NAMALWA (cell line): ENCODE data around the gene HDAC4.

ENCODE experiments used
- DNase-seq: peaks from one replicate; pipeline ENCODE4 v3.0.0-alpha.2; 2015; ENCODE audit warnings: low spot score

Gene HDAC4

DNA sequence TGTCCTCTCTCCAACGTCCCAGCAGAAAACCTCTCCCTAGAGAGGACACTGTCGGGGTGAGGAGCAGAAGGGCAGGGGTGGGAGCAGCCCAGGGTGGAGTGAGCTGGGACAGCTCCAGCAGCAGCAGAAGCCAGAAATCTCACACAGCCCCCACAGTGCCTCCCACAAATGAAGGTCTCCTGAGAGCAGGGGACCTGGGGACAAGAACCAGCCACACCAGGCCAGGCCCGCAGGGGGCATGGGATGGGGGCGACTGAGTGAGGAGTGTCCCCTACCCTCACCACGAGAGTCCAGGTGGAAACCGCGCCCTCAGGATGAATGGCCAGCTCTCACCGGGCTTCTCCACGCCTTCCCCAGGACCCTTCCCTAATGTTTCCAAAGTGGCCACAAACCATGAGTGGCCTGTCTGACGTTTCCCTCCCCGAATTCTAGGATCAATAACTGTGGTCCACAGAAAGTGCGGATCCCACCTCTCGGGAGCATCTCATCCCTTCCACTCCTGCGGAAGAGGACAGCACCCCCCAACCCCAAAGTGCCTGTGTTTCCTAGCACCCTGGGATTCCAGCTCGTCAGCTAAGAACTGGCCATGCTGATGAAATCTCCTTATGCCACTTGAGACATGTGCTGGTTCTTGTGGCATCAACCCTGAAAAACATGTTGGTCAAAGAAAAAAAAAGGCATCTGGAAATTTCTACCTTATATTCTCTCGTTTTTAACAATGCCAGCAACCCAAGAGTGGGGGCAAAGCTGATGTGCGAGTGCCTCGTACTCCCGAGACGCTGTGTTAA lies 121.1 kb downstream of the HDAC4 start:
- DNase-seq, result no peak

DNA sequence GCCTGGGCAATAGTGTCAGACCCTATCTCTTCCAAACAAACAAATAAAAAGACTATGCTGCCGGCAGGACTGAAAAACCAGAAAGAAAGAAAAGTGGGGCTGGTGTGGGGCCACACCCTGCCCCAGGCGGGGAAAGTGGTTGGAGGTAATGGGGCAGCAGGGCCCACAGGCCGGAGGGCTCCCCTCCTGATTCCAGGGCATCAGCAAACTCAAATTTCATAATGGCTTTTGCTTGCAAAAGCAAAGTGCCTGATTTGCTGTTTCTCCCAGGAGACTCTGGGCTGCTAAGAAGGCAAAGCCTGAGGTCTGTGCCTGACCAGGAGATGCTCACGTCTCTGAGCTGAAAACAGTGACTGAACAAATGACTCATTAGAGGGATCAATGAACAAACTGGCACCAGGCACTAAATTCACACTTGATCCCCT lies 121.9 kb downstream of the HDAC4 start:
- DNase-seq, result no peak

DNA sequence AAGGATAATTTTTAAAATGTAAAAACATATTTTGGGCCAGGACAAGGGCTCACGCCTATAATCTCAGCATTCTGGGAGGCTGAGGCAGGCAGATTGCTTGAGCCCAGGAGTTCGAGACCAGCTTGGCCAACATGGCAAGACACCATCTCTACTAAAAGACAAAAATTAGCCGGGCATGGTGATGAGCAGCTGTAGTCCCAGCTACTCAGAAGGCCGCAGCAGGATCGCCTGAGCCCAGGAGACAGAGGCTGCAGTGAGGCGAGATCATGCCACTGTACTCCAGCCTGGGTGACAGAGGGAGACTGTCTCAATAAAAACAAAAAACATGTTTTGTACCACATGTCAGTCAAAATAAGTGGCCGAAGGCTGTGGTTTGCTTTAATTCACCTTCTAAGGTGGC lies 122.5 kb downstream of the HDAC4 start:
- DNase-seq, result no peak

DNA sequence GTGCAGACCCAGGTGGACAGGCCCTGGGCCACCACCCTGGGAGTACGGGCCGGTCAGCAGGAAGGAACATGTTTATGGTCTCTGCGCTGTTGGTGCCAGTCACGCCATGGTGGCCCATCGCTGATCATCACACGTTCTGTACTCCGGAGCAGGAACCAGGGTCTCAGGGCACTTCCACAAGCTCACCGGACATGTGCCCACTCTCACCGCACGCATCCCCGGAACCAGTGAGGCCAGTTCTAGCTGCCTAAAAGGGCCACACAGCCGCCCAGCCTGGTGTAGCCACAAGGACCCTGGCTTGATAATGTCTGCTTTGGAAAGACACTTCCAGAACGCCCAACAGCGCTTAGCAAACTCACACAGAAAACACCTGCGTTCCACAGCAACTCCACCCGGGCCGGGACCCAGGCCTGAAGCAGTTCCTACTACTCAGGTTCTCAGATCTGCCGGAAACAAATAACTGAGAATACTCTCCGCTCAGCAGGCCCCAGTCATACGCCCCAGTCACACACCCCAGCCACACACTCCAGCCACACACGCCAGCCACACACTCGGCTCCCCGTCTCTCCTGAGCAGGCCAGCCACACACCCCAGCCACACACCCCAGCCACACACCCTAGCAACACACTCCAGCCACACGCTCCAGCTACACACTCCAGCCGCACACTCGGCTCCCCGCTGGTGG lies 123.3 kb downstream of the HDAC4 start:
- no peak for DNase-seq

GRCh38 chr2:239276851-239277250 lies 124.0 kb downstream of the HDAC4 start:
- DNase-seq, result no peak

DNA sequence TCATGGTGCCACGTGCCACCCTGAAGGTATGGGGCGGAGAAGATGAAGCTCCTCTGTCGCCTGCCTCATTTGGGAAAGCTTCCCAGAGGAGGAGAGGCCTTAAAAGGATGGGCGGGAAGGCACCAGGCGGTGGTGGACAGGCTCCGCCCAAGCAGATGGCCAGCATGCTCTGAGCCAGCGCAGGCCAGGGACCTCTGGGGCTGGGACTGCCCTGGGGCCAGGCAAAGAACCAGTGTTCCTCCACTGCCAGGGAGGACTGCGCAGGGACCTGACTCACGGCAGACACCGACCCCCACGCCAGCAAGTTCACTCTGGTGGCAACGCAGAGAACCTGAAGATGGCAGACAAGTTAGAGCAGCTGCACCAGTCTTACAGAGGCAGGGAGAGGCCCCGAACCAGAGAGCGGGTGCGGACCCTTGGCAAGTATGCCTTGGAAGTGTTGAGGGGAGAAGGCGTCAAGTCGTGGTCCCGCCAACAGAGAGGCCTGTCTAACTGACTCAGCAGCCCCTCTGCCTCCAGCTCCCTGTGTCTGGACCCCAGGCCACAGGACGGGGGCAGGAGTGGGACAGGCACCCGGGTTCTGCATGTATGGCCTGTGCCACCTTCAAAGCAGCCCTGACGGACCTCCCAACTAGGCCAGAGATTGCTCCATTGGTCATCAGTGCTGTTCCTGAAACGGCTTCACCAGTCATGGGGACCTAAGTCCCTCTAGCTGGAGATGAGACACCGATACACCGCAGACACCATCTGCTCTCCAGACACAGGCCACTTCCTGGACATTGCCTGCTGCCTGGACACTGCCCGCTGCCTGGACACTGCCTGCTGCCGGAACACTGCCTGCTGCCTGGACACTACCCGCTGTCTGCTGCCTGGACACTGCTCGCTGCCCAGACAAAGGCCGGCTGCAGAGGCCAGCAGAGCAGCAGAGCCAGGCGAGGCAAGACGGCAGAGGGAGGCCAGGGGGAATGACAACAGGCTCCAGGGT lies 124.7 kb downstream of the HDAC4 start:
- DNase-seq, result no peak

DNA sequence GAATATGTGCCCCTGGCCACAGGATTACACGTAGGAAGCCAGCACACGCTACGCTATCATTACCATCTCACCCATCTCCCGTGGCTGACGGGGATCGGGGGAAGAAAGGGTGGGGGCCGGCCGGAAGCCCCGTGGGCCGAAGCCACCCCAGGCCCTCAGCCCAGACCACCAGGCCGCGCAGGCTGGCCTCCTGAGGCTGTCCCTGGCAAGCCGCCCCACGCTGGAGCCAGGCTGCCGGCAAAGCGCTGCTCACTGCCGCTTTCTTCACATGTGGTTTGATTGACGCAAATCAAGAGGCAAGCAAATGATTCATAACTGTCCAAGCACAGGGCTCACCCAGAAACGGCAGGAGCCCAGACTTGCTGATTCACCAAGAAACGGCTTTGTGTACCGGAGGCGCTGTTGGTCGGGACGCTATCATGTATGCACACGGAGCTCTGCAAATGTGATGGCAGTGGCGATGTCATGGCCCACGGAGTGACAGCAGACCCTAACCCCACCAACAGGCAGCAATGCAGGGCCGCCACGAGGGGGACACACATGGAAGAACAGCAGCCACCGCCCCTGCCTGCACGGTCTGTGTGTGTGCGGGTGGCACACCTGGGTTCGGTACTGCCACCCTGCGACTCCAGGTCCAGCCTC lies 125.7 kb downstream of the HDAC4 start:
- no peak for DNase-seq

DNA sequence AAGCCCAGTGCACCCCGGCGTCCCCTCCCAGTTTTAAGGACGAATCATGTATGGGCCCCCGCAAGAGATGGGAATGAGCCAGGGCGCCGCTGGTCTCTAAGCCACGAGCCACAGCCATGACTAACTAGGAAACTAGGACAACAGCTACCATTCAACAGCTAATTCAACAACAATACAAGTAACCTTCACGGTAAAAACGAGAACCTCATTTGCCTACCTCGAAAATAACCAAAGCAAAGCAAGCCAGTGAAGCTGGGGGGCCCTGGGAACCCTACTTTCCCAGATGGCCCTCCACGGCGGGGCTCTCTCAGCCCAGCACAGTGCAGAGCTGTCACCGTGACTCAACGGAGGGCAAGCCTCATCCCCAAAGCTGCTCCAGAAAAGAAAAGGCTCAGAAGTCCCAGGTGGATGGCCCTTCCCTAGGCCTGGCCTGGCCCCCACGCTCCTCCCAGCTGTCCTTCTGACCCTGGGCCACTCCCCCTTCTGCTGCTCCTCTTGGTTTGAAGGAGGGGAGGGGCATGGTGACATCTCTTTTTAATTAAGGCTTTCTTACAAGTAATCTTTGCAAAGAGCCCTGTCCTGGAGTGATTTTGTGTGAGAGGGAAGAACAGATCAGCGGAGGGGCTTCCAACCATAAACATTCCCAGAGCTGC lies 126.3 kb downstream of the HDAC4 start:
- no peak for DNase-seq

GRCh38 chr2:239273280-239274234 lies 127.3 kb downstream of the HDAC4 start:
- no peak for DNase-seq

GRCh38 chr2:239272626-239273025 lies 128.2 kb downstream of the HDAC4 start:
- DNase-seq, result no peak

DNA sequence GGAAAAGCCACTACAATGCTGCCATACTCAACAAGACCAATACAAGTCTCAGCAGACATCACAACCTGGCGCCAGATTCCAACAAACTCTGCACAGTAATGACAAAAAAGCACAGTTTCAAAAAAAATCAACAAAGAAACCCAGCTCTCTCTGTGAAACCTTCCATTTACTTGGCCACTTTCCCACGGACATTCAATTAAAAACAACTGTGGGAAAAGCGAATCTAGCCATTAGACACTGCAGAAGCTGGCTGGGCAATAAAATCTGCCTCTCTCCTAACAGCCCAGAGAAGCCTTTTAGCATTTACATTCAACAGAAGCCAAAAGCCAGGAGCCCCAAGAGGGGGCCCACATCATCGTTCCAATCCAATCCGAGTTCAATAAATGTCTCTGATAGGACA lies 128.9 kb downstream of the HDAC4 start:
- no peak for DNase-seq

GRCh38 chr2:239271471-239271870 lies 129.3 kb downstream of the HDAC4 start:
- DNase-seq, result no peak

GRCh38 chr2:239269916-239270315 lies 130.9 kb downstream of the HDAC4 start:
- DNase-seq, result no peak

DNA sequence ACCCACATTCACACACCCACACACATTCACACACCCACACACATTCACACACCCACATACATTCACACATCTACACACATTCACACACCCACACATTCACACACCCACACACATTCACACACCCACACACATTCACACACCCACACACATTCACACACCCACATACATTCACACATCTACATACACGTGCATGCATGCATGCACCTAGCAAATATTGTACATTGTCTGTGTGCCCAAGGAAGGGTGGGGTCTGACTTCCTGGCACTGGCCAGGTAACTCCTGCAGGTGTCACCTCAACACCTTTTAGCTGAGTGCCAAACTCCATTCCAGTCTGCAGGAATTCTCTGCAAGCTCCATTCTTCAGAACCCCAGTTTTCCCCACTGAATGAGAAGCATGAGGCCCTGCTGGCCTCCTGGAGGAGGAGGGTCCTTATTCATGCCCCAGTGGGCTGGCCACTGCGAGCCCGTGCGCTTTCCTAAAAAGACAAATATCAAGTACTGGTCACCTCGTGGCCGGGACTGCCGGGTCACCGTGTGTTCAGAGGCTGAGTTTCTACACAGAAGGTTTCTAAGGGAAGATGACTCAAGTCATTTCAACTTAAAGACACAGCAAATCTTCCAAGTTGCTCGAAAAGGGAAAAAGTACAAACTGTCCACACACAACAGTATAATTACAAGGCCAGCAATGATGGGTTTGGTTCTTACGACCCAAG lies 131.5 kb downstream of the HDAC4 start:
- DNase-seq, result no peak

DNA sequence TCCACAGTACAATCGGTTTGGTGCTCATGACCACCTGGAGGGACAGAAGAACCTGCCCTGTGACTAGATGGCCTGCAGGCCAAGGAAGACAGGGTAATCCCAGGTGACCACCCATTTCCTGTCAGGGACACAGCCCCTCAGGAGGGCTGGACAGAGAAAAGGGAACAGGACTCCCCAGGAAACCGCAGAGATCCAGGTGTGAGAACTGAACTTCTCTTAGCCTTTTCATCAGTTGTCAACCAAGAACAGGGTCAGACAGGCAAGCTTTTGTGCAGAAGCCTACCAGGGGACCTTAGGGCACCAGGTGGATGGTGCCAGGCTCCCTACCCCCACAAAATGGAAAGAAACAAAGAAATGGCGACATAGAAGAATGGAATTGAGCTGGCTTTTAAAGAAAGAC lies 132.3 kb downstream of the HDAC4 start:
- no peak for DNase-seq

DNA sequence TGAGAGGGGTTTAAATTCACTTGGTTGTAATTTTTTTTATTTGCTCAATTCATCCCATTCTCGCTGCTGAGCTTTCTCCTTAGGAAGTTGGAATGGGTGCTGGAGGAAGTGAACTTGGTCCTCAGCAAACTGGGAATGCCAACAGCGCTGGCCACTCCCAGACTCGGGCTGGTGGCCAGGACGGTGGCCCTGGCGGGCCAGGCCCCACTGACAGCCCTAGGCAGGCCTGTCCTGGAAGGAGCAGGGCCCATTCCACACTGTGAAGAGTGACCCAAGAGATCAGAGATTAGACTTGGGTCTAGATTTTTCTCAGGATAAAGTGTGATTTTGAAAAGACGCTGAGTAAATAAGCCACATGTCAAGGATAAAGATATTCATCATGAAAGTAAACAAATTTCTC lies 132.7 kb downstream of the HDAC4 start:
- DNase-seq, result no peak

DNA sequence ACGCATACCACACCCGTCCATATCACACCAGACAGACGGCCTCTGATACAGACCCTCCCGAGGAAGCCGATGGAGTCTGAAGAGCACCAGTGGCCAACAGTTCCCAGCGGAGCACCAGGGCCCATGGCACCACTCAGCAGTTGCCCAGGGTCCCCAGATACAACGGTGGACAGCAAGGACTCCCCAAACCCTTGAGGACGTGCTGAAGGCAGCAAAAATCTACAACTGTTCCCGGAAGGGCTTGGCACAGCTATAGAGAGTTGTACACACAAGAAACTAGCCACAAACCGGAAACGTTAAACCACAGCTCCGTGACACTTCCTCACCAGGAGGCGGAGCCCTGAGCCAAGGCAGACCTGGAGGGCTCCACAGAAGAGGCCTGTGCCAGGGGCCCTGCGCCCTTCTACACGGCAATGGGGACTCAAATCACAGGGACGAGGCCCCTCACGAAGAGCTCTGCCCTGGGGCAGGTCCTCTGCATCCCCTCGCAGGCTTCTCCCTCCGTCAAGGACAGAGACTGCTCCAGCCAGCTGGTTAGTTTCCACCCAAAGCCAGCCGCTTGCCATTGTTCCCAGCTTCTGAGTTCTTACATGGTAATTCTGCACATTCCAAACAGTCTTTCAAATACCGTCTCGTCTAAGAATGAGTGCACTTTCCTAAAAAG lies 133.4 kb downstream of the HDAC4 start:
- DNase-seq, result peak; percentile 91

DNA sequence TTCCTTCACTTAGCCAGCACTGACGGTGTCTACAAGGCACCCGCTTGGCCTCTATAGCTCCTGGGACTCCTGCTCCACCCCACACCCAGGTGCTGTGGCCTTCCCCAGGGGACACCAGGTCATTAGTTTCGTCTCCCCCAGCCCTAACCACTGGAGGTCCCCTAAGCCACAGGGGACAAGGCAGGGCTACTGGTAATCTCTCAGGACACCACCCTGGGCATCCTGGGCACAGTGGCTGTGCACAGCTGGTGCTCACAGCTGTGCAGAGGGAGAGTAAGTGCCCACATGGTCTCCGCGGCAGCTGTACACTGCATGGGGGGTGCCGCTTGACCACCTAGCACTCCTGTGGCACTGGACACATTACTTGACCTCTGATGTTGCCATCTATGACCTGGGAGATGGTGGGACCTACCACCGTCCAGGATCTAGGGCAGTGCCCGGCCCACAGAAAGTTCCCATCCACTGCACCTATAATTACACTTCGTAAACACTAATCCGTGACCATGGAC lies 134.0 kb downstream of the HDAC4 start:
- peak; percentile 41 for DNase-seq

DNA sequence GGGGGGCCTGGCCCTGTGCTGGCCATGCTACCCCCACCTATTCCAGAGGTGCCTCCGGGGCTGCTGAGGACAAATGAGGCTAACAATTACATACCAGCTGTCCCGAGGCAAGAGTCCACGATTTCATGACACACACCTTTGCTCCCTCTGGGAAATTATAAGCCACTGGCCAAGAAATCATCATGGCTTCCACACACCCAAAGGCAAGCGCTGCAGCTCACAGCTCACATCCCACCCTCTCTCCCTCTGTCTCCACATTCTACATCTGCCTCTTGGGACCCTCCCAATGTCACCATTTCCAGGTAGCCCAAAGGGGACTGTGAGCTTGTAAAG lies 134.4 kb downstream of the HDAC4 start:
- no peak for DNase-seq
